Natural killer cell (primary cell): ENCODE data around the gene VPREB1. TPM values are rescaled to one million over a fixed set of nuclear protein-coding genes. Genes with fewer than 3 reads are reported as not detected.

Experiments used
- ATAC-seq, 3 donors: fragments of 150-1000 bp in 2 of 3; fragments of 200-7000 bp in 1 of 3; cut with Tn5 transposase; 1 replicate in 1 of 3; 2 replicates in 2 of 3; pipeline ENCODE4 v1.10.0; 2021; ENCODE audit warnings: mild to moderate bottlenecking in 2 of 3, moderate library complexity in 2 of 3
- DNase-seq, 2 donors: peaks; one replicate each; pipeline versions ENCODE4 v3.0.0 to v3.0.0-alpha.2; 2013 to 2021; ENCODE audit warnings: mixed read lengths in 1 of 2
- H3K27ac ChIP-seq: one replicate; pipeline ENCODE4 v1.5.1; 2013; ENCODE audit warnings: mild to moderate bottlenecking, low read length
- H3K27me3 ChIP-seq: one replicate; pipeline ENCODE4 v1.6.1; 2013; ENCODE audit warnings: low read length; ENCODE audit not compliant: control insufficient read depth, insufficient read depth
- H3K36me3 ChIP-seq: one replicate; pipeline ENCODE4 v1.6.1; 2013; ENCODE audit warnings: low read length; ENCODE audit not compliant: control insufficient read depth, insufficient read depth
- H3K4me1 ChIP-seq: one replicate; pipeline ENCODE4 v1.6.1; 2013; ENCODE audit warnings: low read length; ENCODE audit not compliant: control insufficient read depth, insufficient read depth
- H3K4me3 ChIP-seq: one replicate; pipeline ENCODE4 v1.5.1; 2013; ENCODE audit warnings: low read length
- H3K9me3 ChIP-seq: one replicate; pipeline ENCODE4 v1.6.1; 2013; ENCODE audit warnings: low read length; ENCODE audit not compliant: control insufficient read depth, insufficient read depth
- H3K27ac Mint-ChIP-seq, 2 donors: one replicate each; pipeline ENCODE4 v1.8.0; 2022; ENCODE audit warnings: mild to moderate bottlenecking in 2 of 2, mixed read lengths in 2 of 2, moderate library complexity in 1 of 2
- H3K27me3 Mint-ChIP-seq, 2 donors: one replicate each; pipeline ENCODE4 v1.8.0; 2022; ENCODE audit warnings: low read depth in 2 of 2, mixed read lengths in 2 of 2
- H3K36me3 Mint-ChIP-seq: one replicate; pipeline ENCODE4 v1.8.0; 2022; ENCODE audit warnings: mixed read lengths
- H3K4me1 Mint-ChIP-seq, 2 donors: one replicate each; pipeline ENCODE4 v1.8.0; 2022; ENCODE audit warnings: mixed read lengths in 2 of 2
- H3K4me3 Mint-ChIP-seq: one replicate; pipeline ENCODE4 v1.8.0; 2022; ENCODE audit warnings: mild to moderate bottlenecking, moderate library complexity, mixed read lengths
- H3K9me3 Mint-ChIP-seq, 2 donors: one replicate each; pipeline ENCODE4 v1.8.0; 2022; ENCODE audit warnings: mixed read lengths in 2 of 2
- WGBS: methylation state at CpG from one replicate; pipeline ENCODE4 v1.1.7; 2013; ENCODE audit warnings: missing lambda C conversion rate; ENCODE audit not compliant: insufficient coverage; 5-methylcytosine and 5-hydroxymethylcytosine counted together
- intact Hi-C: fragments of 100-400 bp; cut with micrococcal nuclease; formaldehyde crosslinking; loops from one replicate; pipeline ENCODE4 v1.14.2; 2022
- total RNA-seq, 4 donors: library from RNA; stranded (reverse); fragments of 120-200 nt in 1 of 4; gene quantifications; one replicate each; pipeline versions ENCODE4 v1.2.3 to v1.2.4, GENCODE V29; 2013 to 2022
- TF ChIP-seq, protein P1 (sequence below): fragments of 200-600 bp; IDR thresholded peaks from one replicate; pipeline ENCODE4 v1.8.0; 2022; ENCODE audit warnings: antibody characterized with exemption

The VPREB1 gene
- total RNA-seq, 3 donors from 2014 or later (not counting 1 experiment from before 2014, with no cell fraction given): not detected

GRCh38 chr22:22242488-22242887 is 2.1 kb upstream of the VPREB1 start:
- Histone ChIP-seq H3K36me3 (no peaks in the 10 kb centered on the region), H3K27ac (no peak overlapping the region), H3K27me3 (no peaks in the 10 kb centered on the region), H3K9me3 (no peaks in the 10 kb centered on the region), H3K4me3 (no peak overlapping the region), H3K4me1 (peaks cover 25% of the 10 kb centered on the region)
- WGBS: 90% methylated on average over 2 of the region's 2 CpGs
- Mint-ChIP-seq H3K4me1 (peaks cover 0 to 5% of the 10 kb centered on the region in 2 donors), H3K36me3 (no peaks in the 10 kb centered on the region), H3K9me3 (no peaks in the 10 kb centered on the region), H3K4me3 (no peak overlapping the region), H3K27ac (no peak overlapping the region), H3K27me3 (peaks cover 0 to 2% of the 10 kb centered on the region in 2 donors)
- DNase-seq: no peak
- TF ChIP-seq, protein P1, sequence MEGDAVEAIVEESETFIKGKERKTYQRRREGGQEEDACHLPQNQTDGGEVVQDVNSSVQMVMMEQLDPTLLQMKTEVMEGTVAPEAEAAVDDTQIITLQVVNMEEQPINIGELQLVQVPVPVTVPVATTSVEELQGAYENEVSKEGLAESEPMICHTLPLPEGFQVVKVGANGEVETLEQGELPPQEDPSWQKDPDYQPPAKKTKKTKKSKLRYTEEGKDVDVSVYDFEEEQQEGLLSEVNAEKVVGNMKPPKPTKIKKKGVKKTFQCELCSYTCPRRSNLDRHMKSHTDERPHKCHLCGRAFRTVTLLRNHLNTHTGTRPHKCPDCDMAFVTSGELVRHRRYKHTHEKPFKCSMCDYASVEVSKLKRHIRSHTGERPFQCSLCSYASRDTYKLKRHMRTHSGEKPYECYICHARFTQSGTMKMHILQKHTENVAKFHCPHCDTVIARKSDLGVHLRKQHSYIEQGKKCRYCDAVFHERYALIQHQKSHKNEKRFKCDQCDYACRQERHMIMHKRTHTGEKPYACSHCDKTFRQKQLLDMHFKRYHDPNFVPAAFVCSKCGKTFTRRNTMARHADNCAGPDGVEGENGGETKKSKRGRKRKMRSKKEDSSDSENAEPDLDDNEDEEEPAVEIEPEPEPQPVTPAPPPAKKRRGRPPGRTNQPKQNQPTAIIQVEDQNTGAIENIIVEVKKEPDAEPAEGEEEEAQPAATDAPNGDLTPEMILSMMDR: no peak
- ATAC-seq: no peak
- intact Hi-C loops: no loop called here

GRCh38 chr22:22243033-22243680 is 1.4 kb upstream of the VPREB1 start:
- Mint-ChIP-seq H3K27ac (no peak overlapping the region), H3K4me1 (peaks cover 0 to 5% of the 10 kb centered on the region in 2 donors), H3K9me3 (no peaks in the 10 kb centered on the region), H3K36me3 (no peaks in the 10 kb centered on the region), H3K27me3 (peaks cover 0 to 2% of the 10 kb centered on the region in 2 donors), H3K4me3 (no peak overlapping the region)
- TF ChIP-seq, protein P1: no peak
- Histone ChIP-seq H3K4me1 (peaks cover 29% of the 10 kb centered on the region), H3K27ac (no peak overlapping the region), H3K27me3 (no peaks in the 10 kb centered on the region), H3K9me3 (no peaks in the 10 kb centered on the region), H3K4me3 (no peak overlapping the region), H3K36me3 (no peaks in the 10 kb centered on the region)
- intact Hi-C loops: no loop called here
- WGBS: 20% methylated on average over 4 of the region's 6 CpGs
- DNase-seq (no peak), ATAC-seq (peak in 1 of 3 donors; percentile 22)

GRCh38 chr22:22245256-22245909 is 797 bp downstream of the VPREB1 start:
- Histone ChIP-seq H3K36me3 (no peaks in the 10 kb centered on the region), H3K4me3 (no peak overlapping the region), H3K9me3 (no peaks in the 10 kb centered on the region), H3K27me3 (no peaks in the 10 kb centered on the region), H3K4me1 (peaks cover 43% of the 10 kb centered on the region), H3K27ac (no peak overlapping the region)
- no peak overlapping the region for H3K27ac Mint-ChIP-seq
- DNase-seq: no peak
- 81% methylated on average over 18 of the region's 18 CpGs for WGBS
- H3K9me3 Mint-ChIP-seq: no peaks in the 10 kb centered on the region
- no peak overlapping the region for H3K4me3 Mint-ChIP-seq
- TF ChIP-seq, protein P1: no peak
- H3K27me3 Mint-ChIP-seq: peaks cover 0 to 2% of the 10 kb centered on the region in 2 donors
- intact Hi-C loops: no loop called here
- H3K36me3 Mint-ChIP-seq: no peaks in the 10 kb centered on the region
- ATAC-seq: no peak
- peaks cover 0 to 13% of the 10 kb centered on the region in 2 donors for H3K4me1 Mint-ChIP-seq
